Activated CD8-positive, alpha-beta memory T cell treated with anti-CD3 and anti-CD28 coated beads, Interleukin-2, amount 50 U/mL, for 4 hours (primary cell): ENCODE data around the gene RTN4R.

Experiments used
- DNase-seq: peaks from one replicate; pipeline ENCODE4 v3.0.0-alpha.2; 2020

Gene RTN4R

DNA sequence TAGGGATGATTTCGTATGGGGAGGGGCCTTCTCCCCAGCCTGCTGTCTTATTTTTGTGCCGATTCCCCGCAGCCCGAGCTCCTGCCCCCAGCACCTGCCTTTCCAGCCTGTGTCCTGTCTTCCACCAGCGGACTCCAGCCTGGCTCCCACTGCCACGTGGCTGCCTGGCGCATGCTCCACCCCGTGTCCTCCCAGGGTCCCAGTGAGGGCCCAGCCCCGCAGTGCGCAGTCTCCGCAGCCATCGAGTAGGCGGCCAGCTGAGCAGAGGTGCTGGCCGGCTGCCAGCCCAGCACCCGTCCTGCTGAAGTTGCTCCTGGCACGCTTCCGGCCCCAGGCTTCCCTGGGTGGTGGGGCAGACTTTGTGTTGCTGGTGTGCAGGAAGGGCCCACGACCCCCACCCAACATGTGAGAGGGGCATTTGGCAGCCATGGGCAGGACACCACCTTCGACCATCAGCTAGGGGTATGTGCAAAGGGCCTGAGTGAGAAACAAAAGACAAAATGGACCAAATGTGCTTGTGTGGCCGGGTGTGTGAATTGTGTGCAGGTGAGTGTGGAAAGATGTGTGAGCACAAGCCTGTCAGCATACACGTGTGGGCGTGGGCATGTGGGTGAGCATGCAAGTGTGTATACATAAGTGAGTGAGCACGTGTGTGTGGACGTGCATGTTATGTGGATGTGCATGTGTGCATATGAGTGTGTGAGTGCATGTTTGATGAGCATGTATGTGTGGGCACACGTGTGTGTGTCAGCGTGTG is 55.9 kb downstream of the RTN4R start:
- DNase-seq, result no peak

GRCh38 chr22:20211409-20211996 is 56.6 kb downstream of the RTN4R start:
- no peak for DNase-seq

DNA sequence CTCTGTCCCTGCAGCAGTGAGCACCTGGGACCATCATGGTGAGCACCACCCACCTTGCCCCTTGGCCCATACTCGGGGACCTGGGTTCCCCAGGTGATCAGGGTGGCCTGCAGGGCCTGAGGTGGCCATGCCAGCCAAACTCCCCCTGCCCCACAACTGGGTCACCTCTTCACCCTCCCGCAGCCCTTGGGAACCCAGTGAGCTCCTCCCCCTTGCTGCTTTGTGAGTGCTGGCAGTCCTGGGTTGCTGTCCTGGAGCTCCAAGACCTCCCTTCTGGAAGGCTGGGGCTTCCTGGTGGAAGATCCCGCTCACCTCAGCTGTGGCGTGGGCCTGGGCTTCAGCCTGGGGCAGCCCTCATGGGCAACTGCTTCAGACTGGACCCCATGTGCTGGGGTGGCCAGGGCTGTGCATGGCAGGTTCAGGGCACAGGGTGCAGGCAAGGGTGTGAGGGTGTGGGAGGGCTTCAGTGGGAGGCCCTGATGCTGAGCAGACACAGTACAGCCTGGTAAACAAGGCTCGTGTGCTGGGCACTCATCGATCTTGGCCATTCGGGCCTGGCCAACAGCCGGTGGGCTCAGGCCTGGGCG is 57.6 kb downstream of the RTN4R start:
- DNase-seq, result no peak

DNA sequence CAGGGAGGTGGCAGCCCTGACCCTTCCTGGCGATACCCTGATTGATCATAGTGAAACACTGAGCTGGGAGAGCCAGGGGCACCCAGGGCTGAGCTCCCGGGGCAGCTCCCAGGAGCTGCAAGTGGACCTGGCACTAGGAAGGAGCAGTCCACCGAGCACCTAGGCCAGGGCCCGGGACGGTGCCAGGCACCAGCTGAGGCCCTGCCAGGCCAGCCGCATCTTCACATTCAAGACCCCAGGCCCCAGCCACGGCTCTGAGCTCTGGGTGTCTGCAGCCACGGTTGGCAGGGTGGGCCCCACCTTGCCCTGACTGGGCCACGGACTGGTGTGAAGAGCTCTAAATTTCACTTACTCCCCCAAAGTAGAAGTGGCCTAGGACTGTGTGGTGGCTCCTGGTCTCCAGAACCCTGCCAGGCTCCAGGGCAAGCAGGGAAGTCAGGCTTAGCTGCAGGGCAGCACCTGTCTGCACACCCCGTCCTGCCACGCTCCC is 58.3 kb downstream of the RTN4R start:
- no peak for DNase-seq

GRCh38 chr22:20208713-20209310 is 59.3 kb downstream of the RTN4R start:
- DNase-seq, result no peak

DNA sequence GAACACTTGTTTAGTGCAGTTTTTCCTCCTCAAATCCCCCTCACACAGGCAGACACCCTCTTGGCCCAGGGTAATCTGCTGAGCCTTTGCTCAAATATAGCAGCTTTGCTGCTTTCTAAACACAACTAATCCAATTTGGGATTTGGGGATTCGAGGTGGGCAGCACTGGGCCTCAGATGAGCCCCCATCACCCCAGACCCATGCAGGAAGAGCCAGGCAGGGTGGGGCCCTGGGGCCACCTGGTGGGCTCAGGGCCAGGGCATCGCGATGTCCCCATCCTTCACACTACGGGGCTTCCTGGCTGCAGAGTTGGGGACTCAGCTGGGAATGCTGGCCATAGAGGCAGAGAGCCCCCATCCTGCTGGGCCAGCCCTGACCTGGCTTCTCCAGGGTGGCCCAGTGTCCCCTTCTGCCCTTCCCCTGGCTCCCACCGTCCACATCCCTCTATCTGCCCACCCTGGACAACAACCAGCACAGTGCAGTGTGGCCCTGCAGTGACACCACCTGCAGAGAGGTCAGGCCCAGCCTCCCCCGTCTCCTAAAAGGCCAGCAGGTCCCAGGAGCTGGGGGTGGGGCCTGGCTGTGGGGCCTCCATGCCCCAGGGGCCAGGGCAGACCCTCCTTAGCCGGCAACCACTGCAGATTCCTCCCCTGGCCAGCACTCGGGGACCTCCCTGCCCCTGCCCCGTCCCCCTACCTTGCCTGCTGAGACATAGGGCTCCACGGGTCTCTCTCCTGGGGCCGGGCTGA is 60.7 kb downstream of the RTN4R start:
- DNase-seq, result no peak

GRCh38 chr22:20206709-20207215 is 61.4 kb downstream of the RTN4R start:
- no peak for DNase-seq

GRCh38 chr22:20205964-20206708 is 62.0 kb downstream of the RTN4R start:
- peak; percentile 66 for DNase-seq

DNA sequence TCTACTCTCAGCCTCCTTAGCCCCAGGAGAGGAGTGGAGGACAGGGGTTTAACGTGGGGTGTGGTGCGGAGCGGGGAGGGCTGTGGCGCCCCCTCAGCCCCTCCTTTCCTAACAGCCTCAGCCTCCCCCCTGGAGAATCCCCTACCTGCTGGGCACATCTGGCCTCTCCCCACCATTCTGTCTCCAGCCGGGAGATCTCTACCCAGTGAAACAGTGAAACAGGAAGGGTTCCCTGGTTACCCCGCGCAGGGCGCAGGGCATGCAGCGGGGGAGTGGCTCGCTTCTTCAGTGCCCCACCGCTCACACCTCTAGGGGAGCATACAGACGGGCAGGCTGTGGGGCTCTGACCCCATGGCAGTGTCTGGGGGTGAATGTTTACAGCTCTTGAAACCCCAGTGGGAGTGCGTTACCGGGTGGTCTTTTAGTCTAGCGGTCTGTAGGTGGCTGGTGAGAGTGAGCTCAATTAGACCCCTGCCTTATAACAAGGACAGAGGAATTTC is 62.6 kb downstream of the RTN4R start:
- DNase-seq, result no peak

GRCh38 chr22:20204806-20205205 is 63.3 kb downstream of the RTN4R start:
- DNase-seq, result no peak

DNA sequence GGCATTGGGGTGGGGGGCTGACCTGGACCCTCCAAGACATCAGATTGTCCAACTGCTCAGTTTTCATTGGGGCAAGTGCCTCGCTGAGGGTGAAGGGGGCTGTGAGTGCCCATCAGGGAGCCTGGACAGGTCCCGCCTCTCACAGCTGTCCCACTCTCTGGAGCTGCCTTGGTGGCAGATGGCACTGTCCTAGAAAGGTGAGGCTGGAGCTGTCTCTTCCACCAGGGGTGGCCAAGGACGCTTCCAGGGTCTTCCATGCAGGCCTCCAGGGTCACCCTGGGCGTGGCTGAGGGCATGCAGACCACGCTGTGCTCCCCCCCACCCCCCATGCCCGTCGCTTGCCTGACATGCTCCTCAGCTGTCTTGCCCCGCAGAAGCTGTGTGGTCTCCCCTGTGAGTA is 63.8 kb downstream of the RTN4R start:
- no peak for DNase-seq

- no peak for DNase-seq
Observed at GRCh38 chr22:20203552-20204201, 64.4 kb downstream of the RTN4R start.

- DNase-seq, result no peak
Observed at GRCh38 chr22:20203142-20203551, 65.0 kb downstream of the RTN4R start.

GRCh38 chr22:20201837-20202392 is 66.2 kb downstream of the RTN4R start:
- no peak for DNase-seq

- DNase-seq, result no peak
Observed at GRCh38 chr22:20199906-20200305, 68.2 kb downstream of the RTN4R start.

- no peak for DNase-seq
Observed at GRCh38 chr22:20199413-20199842, 68.7 kb downstream of the RTN4R start.

- no peak for DNase-seq
Observed at GRCh38 chr22:20198557-20199319, 69.4 kb downstream of the RTN4R start.

DNA sequence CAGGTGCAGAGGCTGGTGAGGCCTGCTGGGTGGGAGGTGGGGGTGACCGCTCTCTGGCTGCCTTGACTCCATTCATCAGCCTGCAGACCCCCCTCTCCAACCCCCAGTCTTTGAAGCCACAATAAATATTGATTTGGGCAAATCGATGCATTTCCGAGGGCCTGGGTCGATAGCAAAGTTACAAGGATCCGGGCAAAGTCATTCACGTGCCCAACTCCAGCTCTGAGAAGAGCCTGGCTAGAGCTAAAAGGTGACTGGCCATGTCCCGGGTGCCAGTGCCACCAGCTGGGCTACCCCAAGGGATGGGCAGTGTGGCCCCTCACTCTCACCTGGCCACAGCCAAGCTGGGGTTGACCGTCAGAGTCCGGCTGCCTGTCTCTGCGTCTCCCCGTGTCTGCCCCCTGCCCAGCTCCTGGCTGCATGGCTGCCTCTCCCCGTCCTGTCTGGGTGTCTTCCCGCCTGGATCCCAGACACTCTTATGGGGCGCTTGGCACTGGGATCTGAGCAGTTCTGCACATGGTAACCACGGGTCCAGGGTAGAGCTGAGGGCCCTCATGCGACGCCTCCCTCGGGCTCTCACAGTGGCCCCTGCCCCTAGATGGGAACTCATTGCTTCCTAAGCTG is 70.6 kb downstream of the RTN4R start:
- DNase-seq, result no peak

DNA sequence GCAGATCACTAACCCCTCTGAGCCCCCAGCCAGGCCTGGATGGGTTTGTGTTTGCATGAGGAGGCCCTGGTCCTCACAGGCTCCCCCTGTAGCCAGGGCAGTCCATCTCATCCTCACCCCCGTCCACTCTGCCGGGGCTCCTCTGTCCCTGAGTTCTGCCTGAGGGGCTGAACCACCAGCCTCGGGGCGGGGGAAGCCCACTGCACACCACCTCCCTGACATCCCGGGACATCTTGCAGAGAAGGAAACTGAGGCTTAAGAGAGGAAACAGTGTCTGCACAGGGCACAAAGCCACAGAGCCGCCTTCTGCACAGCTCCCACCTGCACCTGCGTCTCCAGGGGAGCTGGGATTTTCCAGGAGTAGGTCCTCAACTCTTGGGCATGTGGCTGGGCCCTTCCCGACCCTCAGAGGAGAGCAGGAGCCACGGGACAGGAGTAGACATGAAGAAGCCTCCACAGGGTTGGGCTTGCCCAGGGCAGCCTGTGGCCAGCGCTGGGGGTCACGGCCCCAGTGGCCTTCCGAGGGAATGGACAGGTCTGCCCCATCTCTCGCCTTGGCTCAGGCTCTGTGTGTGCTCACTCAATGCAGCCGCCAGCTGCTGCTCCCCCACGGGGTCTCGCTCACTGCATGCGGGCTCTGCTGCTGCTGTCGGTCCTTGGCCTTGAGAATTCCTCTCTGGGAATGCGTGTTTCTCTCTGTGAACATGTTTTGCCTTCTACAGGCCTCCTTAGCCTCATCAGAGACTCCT is 71.8 kb downstream of the RTN4R start:
- no peak for DNase-seq
